Measurements from ENCODE around the gene ARID2.

- TF ChIP-seq POLR2A (IDR thresholded peaks at IDR 0.05; ENCODE audit: low read length) (no peak), GATA1 (IDR thresholded peaks at IDR 0.05; ENCODE audit: low read depth, low read length) (no peak)
These were observed 13.7 kb downstream of the ARID2 start for GRCh38 chr12:45743247-45743646.
